GM21390 (cell line): Measurements from ENCODE around the gene AOPEP.

Experiments used
- ATAC-seq: cut with Tn5 transposase; IDR thresholded peaks from one replicate; pipeline ENCODE4 v1.9.1; 2021; ENCODE audit not compliant: unreplicated experiment

The AOPEP gene

GRCh38 chr9:94717761-94718160 is 8.7 kb upstream of the AOPEP start:
- ATAC-seq, result no peak

- ATAC-seq, result no peak
Measured at GRCh38 chr9:94718936-94719335, 7.6 kb upstream of the AOPEP start.

- no peak for ATAC-seq
Measured at GRCh38 chr9:94719878-94720277, 6.6 kb upstream of the AOPEP start.

GRCh38 chr9:94720846-94721549 is 5.5 kb upstream of the AOPEP start:
- no peak for ATAC-seq

- ATAC-seq, result no peak
Measured at GRCh38 chr9:94721754-94722153, 4.7 kb upstream of the AOPEP start.

- no peak for ATAC-seq
Measured at GRCh38 chr9:94725293-94725692, 1.2 kb upstream of the AOPEP start.

GRCh38 chr9:94728719-94729118 is 2.2 kb downstream of the AOPEP start:
- no peak for ATAC-seq

- no peak for ATAC-seq
Measured at GRCh38 chr9:94729199-94729598, 2.7 kb downstream of the AOPEP start.

GRCh38 chr9:94734054-94734754 is 7.7 kb downstream of the AOPEP start:
- ATAC-seq, result no peak

GRCh38 chr9:94736759-94737158 is 10.3 kb downstream of the AOPEP start:
- no peak for ATAC-seq

GRCh38 chr9:94740145-94740840 is 13.8 kb downstream of the AOPEP start:
- ATAC-seq, result no peak

- no peak for ATAC-seq
Measured at GRCh38 chr9:94741866-94742265, 15.4 kb downstream of the AOPEP start.

- no peak for ATAC-seq
Measured at GRCh38 chr9:94743035-94743954, 16.8 kb downstream of the AOPEP start.

- ATAC-seq, result no peak
Measured at GRCh38 chr9:94745806-94746540, 19.5 kb downstream of the AOPEP start.

GRCh38 chr9:94746541-94747370 is 20.3 kb downstream of the AOPEP start:
- no peak for ATAC-seq

- ATAC-seq, result no peak
Measured at GRCh38 chr9:94754976-94755475, 28.5 kb downstream of the AOPEP start.

GRCh38 chr9:94757158-94757557 is 30.7 kb downstream of the AOPEP start:
- no peak for ATAC-seq

GRCh38 chr9:94758031-94758430 is 31.5 kb downstream of the AOPEP start:
- ATAC-seq, result no peak

- no peak for ATAC-seq
Measured at GRCh38 chr9:94758880-94759279, 32.4 kb downstream of the AOPEP start.
